Sigmoid colon (tissue), 7 donors: ENCODE results near the gene C22orf31. TPM values are rescaled to one million over a fixed set of nuclear protein-coding genes. Genes with fewer than 3 reads are reported as not detected.

Experiments
- DNase-seq: peaks from one replicate; pipeline ENCODE4 v3.0.0-alpha.2; 2019
- H3K27ac ChIP-seq, 4 donors: fragments of 200-600 bp; sonication (generic); one replicate each; pipeline ENCODE4 v1.5.1; 2016 to 2019; ENCODE audit warnings: mild to moderate bottlenecking in 1 of 4
- H3K27me3 ChIP-seq, 3 donors: fragments of 200-600 bp; sonication (generic); one replicate each; pipeline ENCODE4 v1.5.1; 2019; ENCODE audit warnings: mild to moderate bottlenecking in 1 of 3
- H3K36me3 ChIP-seq, 4 donors: fragments of 200-600 bp; sonication (generic); one replicate each; pipeline ENCODE4 v1.5.1; 2016 to 2019
- H3K4me1 ChIP-seq, 4 donors: fragments of 200-600 bp; sonication (generic); one replicate each; pipeline ENCODE4 v1.5.1; 2017 to 2019
- H3K4me3 ChIP-seq, 4 donors: fragments of 200-600 bp; sonication (generic); one replicate each; pipeline ENCODE4 v1.5.1; 2017 to 2019; ENCODE audit warnings: mild to moderate bottlenecking in 2 of 4, moderate library complexity in 1 of 4
- H3K9me3 ChIP-seq, 4 donors: fragments of 200-600 bp in 3 of 4; sonication (generic) in 3 of 4; one replicate each; pipeline versions ENCODE4 v1.5.1 to v1.6.1; 2013 to 2019
- EP300 ChIP-seq, 4 donors: sonication (generic); formaldehyde crosslinking; IDR thresholded peaks; one replicate each; pipeline ENCODE4 v1.6.1; 2017; ENCODE audit warnings: antibody characterized with exemption in 4 of 4
- POLR2A ChIP-seq, 2 donors: fragments of 450-650 bp; IDR thresholded peaks; one replicate each; pipeline ENCODE4 v1.6.1; 2016; ENCODE audit warnings: antibody characterized with exemption in 2 of 2, mild to moderate bottlenecking in 2 of 2, moderate library complexity in 2 of 2
- POLR2AphosphoS5 ChIP-seq, 4 donors: sonication (generic); formaldehyde crosslinking; IDR thresholded peaks; one replicate each; pipeline ENCODE4 v1.6.1; 2017; ENCODE audit warnings: antibody characterized with exemption in 4 of 4
- WGBS, 2 donors: extraction: QIAGEN DNeasy Blood & Tissue Kit; methylation state at CpG; one replicate each; pipeline ENCODE4 v1.1.7; 2013; 5-methylcytosine and 5-hydroxymethylcytosine counted together
- intact Hi-C: fragments of 100-400 bp; cut with DNase I; formaldehyde crosslinking; loops from one replicate; pipeline ENCODE4 v1.15.1; 2023
- polyA plus RNA-seq, 3 donors: library from polyadenylated mRNA; stranded (reverse); fragments of 200-250 nt; gene quantifications; one replicate each; pipeline ENCODE4 v1.2.3, GENCODE V29; 2013
- total RNA-seq, 4 donors: library from RNA; depleted of rRNA; stranded (reverse); fragments of >200 nt; gene quantifications; one replicate each; pipeline ENCODE4 v1.1.0, GENCODE V29; 2016
- TF ChIP-seq, protein P1 (sequence below), 4 experiments: fragments of 450-650 bp in 3 of 4; fragments of 200-600 bp in 1 of 4; IDR thresholded peaks; one replicate each; pipeline ENCODE4 v1.5.1; 2016 to 2019; ENCODE audit warnings: antibody characterized with exemption in 4 of 4, mild to moderate bottlenecking in 3 of 4, moderate library complexity in 2 of 4
- donor health status: healthy with polysubstance abuse.
- donor health status: Bipolar disorder and iron deficiency.
- donor health status: healthy.

Gene C22orf31
- total and polyA plus RNA-seq, 7 donors, result 0.60 TPM; not detected in 6

- H3K4me3 ChIP-seq, result no peak overlapping the region
- no peaks in the 10 kb centered on the region for H3K27me3 ChIP-seq
- no peaks in the 10 kb centered on the region for H3K36me3 ChIP-seq
- peaks cover 0 to 4% (median 1%) of the 10 kb centered on the region in 4 donors for H3K4me1 ChIP-seq
- intact Hi-C loops, result loop anchor here (5.0 to 10.0 kb wide), 2 partner anchors 73 to 165 kb away; no protein-coding TSS in a partner anchor
- TF ChIP-seq EP300 (IDR thresholded peaks at IDR 0.05), result no peak
- TF ChIP-seq, protein P1, sequence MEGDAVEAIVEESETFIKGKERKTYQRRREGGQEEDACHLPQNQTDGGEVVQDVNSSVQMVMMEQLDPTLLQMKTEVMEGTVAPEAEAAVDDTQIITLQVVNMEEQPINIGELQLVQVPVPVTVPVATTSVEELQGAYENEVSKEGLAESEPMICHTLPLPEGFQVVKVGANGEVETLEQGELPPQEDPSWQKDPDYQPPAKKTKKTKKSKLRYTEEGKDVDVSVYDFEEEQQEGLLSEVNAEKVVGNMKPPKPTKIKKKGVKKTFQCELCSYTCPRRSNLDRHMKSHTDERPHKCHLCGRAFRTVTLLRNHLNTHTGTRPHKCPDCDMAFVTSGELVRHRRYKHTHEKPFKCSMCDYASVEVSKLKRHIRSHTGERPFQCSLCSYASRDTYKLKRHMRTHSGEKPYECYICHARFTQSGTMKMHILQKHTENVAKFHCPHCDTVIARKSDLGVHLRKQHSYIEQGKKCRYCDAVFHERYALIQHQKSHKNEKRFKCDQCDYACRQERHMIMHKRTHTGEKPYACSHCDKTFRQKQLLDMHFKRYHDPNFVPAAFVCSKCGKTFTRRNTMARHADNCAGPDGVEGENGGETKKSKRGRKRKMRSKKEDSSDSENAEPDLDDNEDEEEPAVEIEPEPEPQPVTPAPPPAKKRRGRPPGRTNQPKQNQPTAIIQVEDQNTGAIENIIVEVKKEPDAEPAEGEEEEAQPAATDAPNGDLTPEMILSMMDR (IDR thresholded peaks at IDR 0.05), result no peak
- no peak for TF ChIP-seq POLR2AphosphoS5 (IDR thresholded peaks at IDR 0.05)
- no peak for TF ChIP-seq POLR2A (IDR thresholded peaks at IDR 0.05)
- WGBS, 2 donors, result 15 to 47% methylated on average over 8 of the region's 8 CpGs
- DNase-seq, result no peak
- no peak overlapping the region for H3K27ac ChIP-seq
- H3K9me3 ChIP-seq, result no peaks in the 10 kb centered on the region
Measured at GRCh38 chr22:29079218-29079901, 17.7 kb upstream of the C22orf31 start.

- intact Hi-C loops, result loop anchor here (5.0 to 10.0 kb wide), 2 partner anchors 73 to 166 kb away; no protein-coding TSS in a partner anchor
- Histone ChIP-seq H3K4me1 (peaks cover 0 to 8% (median 5%) of the 10 kb centered on the region in 4 donors), H3K36me3 (no peaks in the 10 kb centered on the region), H3K4me3 (no peak overlapping the region), H3K27me3 (no peaks in the 10 kb centered on the region), H3K9me3 (no peaks in the 10 kb centered on the region), H3K27ac (no peak overlapping the region)
- no peak for DNase-seq
- WGBS, 2 donors, result 20 to 74% methylated on average over 6 of the region's 6 CpGs
- TF ChIP-seq, protein P1 (IDR thresholded peaks at IDR 0.05), result no peak
- TF ChIP-seq POLR2AphosphoS5 (IDR thresholded peaks at IDR 0.05) (no peak), EP300 (IDR thresholded peaks at IDR 0.05) (no peak), POLR2A (IDR thresholded peaks at IDR 0.05) (no peak)
Measured at GRCh38 chr22:29078869-29079207, 17.2 kb upstream of the C22orf31 start.

DNA sequence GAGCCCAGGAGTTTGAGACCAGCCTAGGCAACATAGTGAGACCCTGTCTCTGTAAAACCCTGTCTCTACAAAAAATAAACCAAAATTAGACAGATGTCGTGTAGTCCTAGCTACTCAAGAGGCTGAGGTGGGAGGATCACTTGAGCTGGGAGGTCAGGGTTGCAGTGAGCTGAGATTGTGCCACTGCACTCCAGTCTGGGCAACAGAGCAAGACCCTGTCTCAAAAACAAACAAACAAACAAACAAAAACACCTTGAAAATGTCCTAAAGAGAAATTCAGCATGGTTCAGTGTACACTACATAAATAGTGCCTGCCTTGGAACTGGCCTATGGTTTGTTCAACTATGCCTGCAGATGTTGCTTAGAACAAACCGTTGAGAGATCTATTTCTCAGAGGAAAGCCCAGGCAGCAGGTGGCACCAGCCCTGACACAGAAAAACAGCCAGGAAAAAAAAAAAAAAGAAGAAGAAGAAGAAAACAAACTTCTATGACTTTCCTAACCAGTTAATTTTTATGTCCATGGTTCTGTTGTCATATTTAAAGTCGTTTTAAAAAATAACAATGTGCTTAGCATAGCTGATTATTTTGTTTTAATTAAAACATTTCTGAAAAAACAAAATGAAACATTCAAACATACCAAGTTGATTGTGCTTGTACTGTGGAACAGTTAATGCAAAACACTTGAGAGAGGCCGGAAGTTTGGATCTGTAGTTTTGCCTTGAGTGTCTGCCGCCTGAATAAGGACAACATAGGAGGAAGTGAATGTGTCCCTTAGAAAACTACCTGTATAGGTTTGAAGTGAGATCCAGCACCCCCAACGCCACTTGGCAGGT is 16.6 kb upstream of the C22orf31 start:
- TF ChIP-seq POLR2AphosphoS5 (IDR thresholded peaks at IDR 0.05) (no peak), POLR2A (IDR thresholded peaks at IDR 0.05) (no peak), EP300 (IDR thresholded peaks at IDR 0.05) (no peak)
- TF ChIP-seq, protein P1 (IDR thresholded peaks at IDR 0.05), result no peak
- DNase-seq, result no peak
- H3K36me3 ChIP-seq, result no peaks in the 10 kb centered on the region
- no peaks in the 10 kb centered on the region for H3K9me3 ChIP-seq
- WGBS, 2 donors, result 32 to 56% methylated on average over 6 of the region's 6 CpGs
- intact Hi-C loops, result loop anchor here (5.0 to 10.0 kb wide), 2 partner anchors 74 to 167 kb away; no protein-coding TSS in a partner anchor
- H3K4me1 ChIP-seq, result peaks cover 0 to 14% (median 11%) of the 10 kb centered on the region in 4 donors
- H3K27ac ChIP-seq, result no peak overlapping the region
- no peaks in the 10 kb centered on the region for H3K27me3 ChIP-seq
- no peak overlapping the region for H3K4me3 ChIP-seq

GRCh38 chr22:29074276-29074772 is 12.7 kb upstream of the C22orf31 start:
- intact Hi-C loops, result loop anchor here (10.0 kb wide), 1 partner anchor 170 kb away; no protein-coding TSS in a partner anchor
- TF ChIP-seq EP300 (IDR thresholded peaks at IDR 0.05) (no peak), POLR2A (IDR thresholded peaks at IDR 0.05) (no peak), POLR2AphosphoS5 (IDR thresholded peaks at IDR 0.05) (no peak)
- TF ChIP-seq, protein P1 (IDR thresholded peaks at IDR 0.05), result no peak
- Histone ChIP-seq H3K27ac (peak overlapping the region; percentile 49 to 70 (median 67)), H3K4me1 (peaks cover 0 to 31% (median 29%) of the 10 kb centered on the region in 4 donors), H3K4me3 (peak overlapping the region; percentile 56 to 85 (median 68)), H3K36me3 (no peaks in the 10 kb centered on the region), H3K9me3 (no peaks in the 10 kb centered on the region), H3K27me3 (no peaks in the 10 kb centered on the region)
- DNase-seq, result no peak
- 12 to 42% methylated on average over 10 of the region's 10 CpGs for WGBS, 2 donors
